T-helper 2 cell (primary cell): Measurements from ENCODE around the gene FAM167B.

Experiments used
- DNase-seq, 5 experiments: peaks; one replicate each; pipeline versions ENCODE4 v3.0.0 to v3.0.0-alpha.2; 2012 to 2022

Gene FAM167B

GRCh38 chr1:32223683-32224082 lies 23.3 kb upstream of the FAM167B start:
- DNase-seq, result no peak

- no peak for DNase-seq
Measured at GRCh38 chr1:32224285-32224684, 22.7 kb upstream of the FAM167B start.

GRCh38 chr1:32228771-32229170 lies 18.3 kb upstream of the FAM167B start:
- DNase-seq, result no peak

GRCh38 chr1:32231843-32232432 lies 15.1 kb upstream of the FAM167B start:
- DNase-seq, result no peak

GRCh38 chr1:32232558-32233304 lies 14.3 kb upstream of the FAM167B start:
- no peak for DNase-seq

- DNase-seq, result no peak
Measured at GRCh38 chr1:32234792-32235191, 12.2 kb upstream of the FAM167B start.

- DNase-seq, result no peak
Measured at GRCh38 chr1:32239337-32239736, 7.7 kb upstream of the FAM167B start.

- no peak for DNase-seq
Measured at GRCh38 chr1:32239790-32240139, 7.3 kb upstream of the FAM167B start.

GRCh38 chr1:32240140-32240951 lies 6.7 kb upstream of the FAM167B start:
- DNase-seq, result peak; percentile 23 to 63 (median 55)

- DNase-seq, result peak in 2 of 5 experiments; percentile 21 to 50
Measured at GRCh38 chr1:32241001-32241763, 5.8 kb upstream of the FAM167B start.

- DNase-seq, result no peak
Measured at GRCh38 chr1:32242341-32242851, 4.6 kb upstream of the FAM167B start.

GRCh38 chr1:32247452-32247851 lies 430 bp downstream of the FAM167B start:
- no peak for DNase-seq

GRCh38 chr1:32247983-32248889 lies 1.2 kb downstream of the FAM167B start:
- DNase-seq, result peak; percentile 53 to 81 (median 69)

- DNase-seq, result peak; percentile 38 to 97 (median 75)
Measured at GRCh38 chr1:32249831-32250525, 3.0 kb downstream of the FAM167B start.

GRCh38 chr1:32250893-32251716 lies 4.1 kb downstream of the FAM167B start, which contains the start of gene LCK:
LCK (plus strand) TSS chr1:32251265; CDS start chr1:32274330, 23,065 bp downstream.
- peak in 4 of 5 experiments; percentile 50 to 90 (median 56) for DNase-seq

- DNase-seq, result peak in 2 of 5 experiments; percentile 27 to 86
Measured at GRCh38 chr1:32255072-32256071, 8.3 kb downstream of the FAM167B start.

- peak in 2 of 5 experiments; percentile 13 to 81 for DNase-seq
Measured at GRCh38 chr1:32256473-32257226, 9.6 kb downstream of the FAM167B start.

- DNase-seq, result no peak
Measured at GRCh38 chr1:32257227-32257508, 10.1 kb downstream of the FAM167B start.
